ENCODE measurements around the gene MTX1. TPM values are rescaled to one million over a fixed set of nuclear protein-coding genes. Genes with fewer than 3 reads are reported as not detected.
"Not testable (repeated sequence)": the region's sequence is repeated elsewhere in the genome, so short reads cannot be mapped to it uniquely, and the experiment has no call there.

MTX1 gene
- total RNA-seq, 6 experiments from 2014 or later: 20.0 to 50.7 (median 23.9) TPM

- ATAC-seq: peak; percentile 47 to 67 (median 58)
- H3K27me3 ChIP-seq: no peaks in the 10 kb centered on the region
- H3K36me3 ChIP-seq: no peaks in the 10 kb centered on the region
- H3K4me1 ChIP-seq: peaks cover 0 to 8% (median 0%) of the 10 kb centered on the region in 4 donors
- TF ChIP-seq POLR2A (IDR thresholded peaks at IDR 0.05) (no peak), CTCF (IDR thresholded peaks at IDR 0.05) (no peak)
- peak overlapping the region; percentile 52 to 69 (median 62) for H3K4me3 ChIP-seq
- no peaks in the 10 kb centered on the region for H3K9me3 ChIP-seq
- DNase-seq: peak in 2 of 3 donors; percentile 60 to 73
- intact Hi-C loops (cut with DNase I): no loop called here
- peak overlapping the region; percentile 49 to 59 (median 49) for H3K27ac ChIP-seq
- 0% methylated on average over 19 of the region's 19 CpGs for WGBS (ENCODE audit: insufficient coverage, low coverage, low lambda C conversion rate, missing lambda C conversion rate)
These were observed 18.4 kb downstream of the MTX1 start for GRCh38 chr1:155226910-155227260.

GRCh38 chr1:155227261-155228095 lies 19.0 kb downstream of the MTX1 start:
- 0% methylated on average over 23 of the region's 42 CpGs for WGBS (ENCODE audit: insufficient coverage, low coverage, low lambda C conversion rate, missing lambda C conversion rate)
- DNase-seq (peak; percentile 97 to 98 (median 97)), ATAC-seq (peak; percentile 96 to 99 (median 99))
- Histone ChIP-seq H3K4me3 (peak overlapping the region; percentile 52 to 69 (median 62)), H3K27ac (peak overlapping the region; percentile 49 to 61 (median 59)), H3K27me3 (no peaks in the 10 kb centered on the region), H3K4me1 (peaks cover 0 to 8% (median 0%) of the 10 kb centered on the region in 4 donors), H3K36me3 (no peaks in the 10 kb centered on the region), H3K9me3 (no peaks in the 10 kb centered on the region)
- TF ChIP-seq POLR2A (IDR thresholded peaks at IDR 0.05) (peak; percentile 74), CTCF (IDR thresholded peaks at IDR 0.05) (no peak)
- intact Hi-C loops (cut with DNase I): no loop called here

- intact Hi-C loops (cut with DNase I): no loop called here
- DNase-seq (no peak), ATAC-seq (no peak)
- Histone ChIP-seq H3K27me3 (no peaks in the 10 kb centered on the region), H3K4me1 (peaks cover 0 to 8% (median 0%) of the 10 kb centered on the region in 4 donors), H3K36me3 (no peaks in the 10 kb centered on the region), H3K27ac (peak overlapping the region in 2 of 3 donors; percentile 23 to 61), H3K9me3 (no peaks in the 10 kb centered on the region), H3K4me3 (peak overlapping the region; percentile 27 to 69 (median 62))
- WGBS (ENCODE audit: insufficient coverage, low coverage, low lambda C conversion rate, missing lambda C conversion rate): 48% methylated on average over 9 of the region's 9 CpGs
- TF ChIP-seq POLR2A (IDR thresholded peaks at IDR 0.05) (no peak), CTCF (IDR thresholded peaks at IDR 0.05) (no peak)
These were observed 19.6 kb downstream of the MTX1 start for GRCh38 chr1:155228096-155228427.

GRCh38 chr1:155231302-155231701 lies 22.8 kb downstream of the MTX1 start:
- 36% methylated on average over 3 of the region's 3 CpGs for WGBS (ENCODE audit: insufficient coverage, low coverage, low lambda C conversion rate, missing lambda C conversion rate)
- H3K27ac ChIP-seq; H3K36me3 ChIP-seq; H3K9me3 ChIP-seq; H3K27me3 ChIP-seq; H3K4me1 ChIP-seq; intact Hi-C loops (cut with DNase I); DNase-seq; H3K4me3 ChIP-seq; ATAC-seq: not testable (repeated sequence)

- H3K27me3 ChIP-seq; intact Hi-C loops (cut with DNase I); H3K36me3 ChIP-seq; H3K27ac ChIP-seq; H3K4me3 ChIP-seq; H3K4me1 ChIP-seq; DNase-seq; ATAC-seq; H3K9me3 ChIP-seq: not testable (repeated sequence)
- WGBS (ENCODE audit: insufficient coverage, low coverage, low lambda C conversion rate, missing lambda C conversion rate): 92% methylated on average over 4 of the region's 13 CpGs
These were observed 23.8 kb downstream of the MTX1 start for GRCh38 chr1:155232001-155232978.

GRCh38 chr1:155233502-155233901 lies 25.0 kb downstream of the MTX1 start:
- H3K9me3 ChIP-seq; intact Hi-C loops (cut with DNase I); H3K36me3 ChIP-seq; DNase-seq; H3K4me1 ChIP-seq; H3K4me3 ChIP-seq; H3K27ac ChIP-seq; H3K27me3 ChIP-seq: not testable (repeated sequence)
- 60% methylated on average over 1 of the region's 5 CpGs for WGBS (ENCODE audit: insufficient coverage, low coverage, low lambda C conversion rate, missing lambda C conversion rate)
- ATAC-seq: peak in 2 of 4 donors; percentile 5 to 13

GRCh38 chr1:155235375-155235774 lies 26.9 kb downstream of the MTX1 start:
- WGBS (ENCODE audit: insufficient coverage, low coverage, low lambda C conversion rate, missing lambda C conversion rate): 90% methylated on average over 3 of the region's 9 CpGs
- ATAC-seq; H3K27me3 ChIP-seq; DNase-seq; H3K4me3 ChIP-seq; H3K9me3 ChIP-seq; intact Hi-C loops (cut with DNase I); H3K36me3 ChIP-seq; H3K27ac ChIP-seq; H3K4me1 ChIP-seq: not testable (repeated sequence)
